Measurements from ENCODE around the gene WDR1.

DNA sequence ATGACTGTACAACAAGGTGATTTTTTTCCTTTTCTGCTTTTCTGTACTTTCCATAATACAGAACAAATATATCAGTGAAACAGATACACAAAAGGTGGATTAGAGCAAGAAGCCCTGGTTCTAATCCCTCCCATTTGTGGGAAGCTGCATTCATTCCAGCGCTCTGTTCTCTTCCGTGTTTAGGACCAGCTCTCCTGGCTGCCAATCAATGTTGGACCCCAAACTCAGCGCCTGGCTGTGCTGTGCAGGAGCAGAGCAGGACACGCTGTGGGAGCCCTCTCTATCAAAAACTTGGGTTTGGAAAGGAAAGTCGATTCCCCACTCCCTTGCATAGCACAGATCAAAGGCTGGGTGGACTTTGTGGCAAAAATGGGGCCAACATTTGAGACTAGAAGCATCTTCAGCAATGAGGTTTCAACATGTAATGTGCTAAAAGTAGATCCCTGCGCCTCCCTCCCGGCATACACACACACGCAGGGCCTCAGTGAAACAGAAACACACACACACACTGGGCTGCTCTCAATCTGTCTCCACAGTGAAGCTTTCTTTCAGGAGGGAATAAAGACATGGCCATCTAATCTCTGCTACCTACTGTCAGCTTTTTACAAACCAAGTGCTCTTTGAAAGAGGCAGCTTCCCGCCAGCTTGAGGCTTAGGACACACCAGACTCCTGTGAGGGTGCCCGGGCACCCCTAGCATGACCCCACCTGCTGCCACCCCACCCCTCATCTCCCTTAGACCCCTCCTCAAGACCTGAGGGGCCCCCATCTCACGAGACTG lies 12.2 kb downstream of the WDR1 start:
- TF ChIP-seq ZNF565 (CRISPR knock-in tag; conservative IDR thresholded peaks at IDR 0.05; ENCODE audit: low read depth), result no peak
- TF ChIP-seq ZFP30 (CRISPR knock-in tag; IDR thresholded peaks at IDR 0.05), result no peak
- no peak for TF ChIP-seq ZFP3 (CRISPR knock-in tag; IDR thresholded peaks at IDR 0.05)
- no peak for TF ChIP-seq ARNTL (CRISPR knock-in tag; IDR thresholded peaks at IDR 0.05; ENCODE audit: borderline replicate concordance, low read depth)
- TF ChIP-seq TSHZ2 (CRISPR knock-in tag; IDR thresholded peaks at IDR 0.05), result no peak
- no peak for TF ChIP-seq ZNF70 (CRISPR knock-in tag; IDR thresholded peaks at IDR 0.05)
- TF ChIP-seq, protein P1, sequence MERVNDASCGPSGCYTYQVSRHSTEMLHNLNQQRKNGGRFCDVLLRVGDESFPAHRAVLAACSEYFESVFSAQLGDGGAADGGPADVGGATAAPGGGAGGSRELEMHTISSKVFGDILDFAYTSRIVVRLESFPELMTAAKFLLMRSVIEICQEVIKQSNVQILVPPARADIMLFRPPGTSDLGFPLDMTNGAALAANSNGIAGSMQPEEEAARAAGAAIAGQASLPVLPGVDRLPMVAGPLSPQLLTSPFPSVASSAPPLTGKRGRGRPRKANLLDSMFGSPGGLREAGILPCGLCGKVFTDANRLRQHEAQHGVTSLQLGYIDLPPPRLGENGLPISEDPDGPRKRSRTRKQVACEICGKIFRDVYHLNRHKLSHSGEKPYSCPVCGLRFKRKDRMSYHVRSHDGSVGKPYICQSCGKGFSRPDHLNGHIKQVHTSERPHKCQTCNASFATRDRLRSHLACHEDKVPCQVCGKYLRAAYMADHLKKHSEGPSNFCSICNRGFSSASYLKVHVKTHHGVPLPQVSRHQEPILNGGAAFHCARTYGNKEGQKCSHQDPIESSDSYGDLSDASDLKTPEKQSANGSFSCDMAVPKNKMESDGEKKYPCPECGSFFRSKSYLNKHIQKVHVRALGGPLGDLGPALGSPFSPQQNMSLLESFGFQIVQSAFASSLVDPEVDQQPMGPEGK (CRISPR knock-in tag; IDR thresholded peaks at IDR 0.05; ENCODE audit: borderline replicate concordance), result no peak
- TF ChIP-seq ESRRG (CRISPR knock-in tag; IDR thresholded peaks at IDR 0.05), result no peak
